PC-9 (cell line): Measurements from ENCODE around the gene DUSP21. TPM values are rescaled to one million over a fixed set of nuclear protein-coding genes. Genes with fewer than 3 reads are reported as not detected.
A peak's percentile ranks its signal among the peaks of the same experiment; 100 is the strongest.
"Not testable (repeated sequence)": the region's sequence is repeated elsewhere in the genome, so short reads cannot be mapped to it uniquely, and the experiment has no call there.

Experiments
- BruUV-seq: library from RNA; stranded (reverse); fragments of 400-500 nt; replicated peaks from 2 replicates; lab custom pipeline; 2021; lab: Mats Ljungman, UMichigan
- CTCF ChIA-PET: fragments of 300-600 bp; sonication (Branson Sonifier 250); formaldehyde crosslinking; loops from one replicate; lab custom pipeline; 2022; ENCODE audit warnings: antibody characterized with exemption; lab: Charles Lee
- POLR2A ChIA-PET: fragments of 300-600 bp; sonication (Branson Sonifier 250); formaldehyde crosslinking; loops from one replicate; lab custom pipeline; 2022; ENCODE audit warnings: antibody characterized with exemption; ENCODE audit not compliant: unreplicated experiment; lab: Charles Lee
- DNase-seq, 2 experiments: peaks; one replicate each; pipeline versions ENCODE4 v3.0.0 to v3.0.0-alpha.2; 2015 to 2022; ENCODE audit warnings: mixed read lengths in 1 of 2
- H2AFZ ChIP-seq: fragments of 200-600 bp; sonication (generic); 2 replicates; pipeline ENCODE4 v1.8.1; 2017; ENCODE audit warnings: antibody characterized with exemption
- H3F3A ChIP-seq: fragments of 200-600 bp; sonication (generic); 2 replicates; pipeline ENCODE4 v1.8.1; 2017; ENCODE audit warnings: antibody characterized with exemption, mild to moderate bottlenecking, low read depth; ENCODE audit not compliant: insufficient read depth
- H3K27ac ChIP-seq: fragments of 200-600 bp; sonication (generic); 2 replicates; pipeline ENCODE4 v1.6.1; 2016; ENCODE audit warnings: mixed run types
- H3K27me3 ChIP-seq: fragments of 200-600 bp; sonication (generic); 2 replicates; pipeline ENCODE4 v1.6.1; 2016; ENCODE audit warnings: low read depth, mixed run types; ENCODE audit not compliant: insufficient read depth
- H3K36me3 ChIP-seq: fragments of 200-600 bp; sonication (generic); 2 replicates; pipeline ENCODE4 v1.6.1; 2016; ENCODE audit warnings: low read depth, mixed run types
- H3K4me1 ChIP-seq: fragments of 200-600 bp; sonication (generic); replicated peaks from 2 replicates; pipeline ENCODE4 v1.6.1; 2016; ENCODE audit warnings: mixed run types; ENCODE audit not compliant: insufficient read depth
- H3K4me2 ChIP-seq: fragments of 200-600 bp; sonication (generic); 2 replicates; pipeline ENCODE4 v1.6.1; 2017; ENCODE audit warnings: mixed run types
- H3K4me3 ChIP-seq: fragments of 200-600 bp; sonication (generic); 2 replicates; pipeline ENCODE4 v1.6.1; 2016; ENCODE audit warnings: mixed run types
- H3K79me2 ChIP-seq: fragments of 200-600 bp; sonication (generic); 2 replicates; pipeline ENCODE4 v1.6.1; 2017; ENCODE audit warnings: low read depth, mixed run types
- H3K9me2 ChIP-seq: fragments of 200-600 bp; sonication (generic); 2 replicates; pipeline ENCODE4 v1.8.1; 2017; ENCODE audit warnings: mild to moderate bottlenecking; ENCODE audit not compliant: insufficient read depth
- H3K9me3 ChIP-seq: fragments of 200-600 bp; sonication (generic); 2 replicates; pipeline ENCODE4 v1.8.1; 2016; ENCODE audit warnings: low read depth; ENCODE audit not compliant: insufficient read depth
- H4K20me1 ChIP-seq: fragments of 200-600 bp; sonication (generic); 2 replicates; pipeline ENCODE4 v1.8.1; 2017; ENCODE audit not compliant: insufficient read depth
- EZH2 ChIP-seq: fragments of 200-600 bp; sonication (generic); IDR thresholded peaks from 2 replicates; pipeline ENCODE4 v1.8.0; 2017; ENCODE audit warnings: antibody characterized with exemption, low read depth
- intact Hi-C: fragments of 100-400 bp; cut with micrococcal nuclease; formaldehyde crosslinking; loops from one replicate; pipeline ENCODE4 v1.10.0; 2022; ENCODE audit not compliant: unreplicated experiment
- total RNA-seq: library from RNA; stranded (reverse); gene quantifications from 2 replicates; pipeline ENCODE4 v1.2.3, GENCODE V29; 2021
- TF ChIP-seq, protein P1 (sequence below): fragments of 200-600 bp; sonication (generic); conservative IDR thresholded peaks from 2 replicates; pipeline ENCODE4 v1.6.1; 2017; ENCODE audit warnings: mixed run types, antibody characterized with exemption, mild to moderate bottlenecking, moderate library complexity

Gene DUSP21
- total RNA-seq, 1 experiment from 2014 or later = not detected

DNA sequence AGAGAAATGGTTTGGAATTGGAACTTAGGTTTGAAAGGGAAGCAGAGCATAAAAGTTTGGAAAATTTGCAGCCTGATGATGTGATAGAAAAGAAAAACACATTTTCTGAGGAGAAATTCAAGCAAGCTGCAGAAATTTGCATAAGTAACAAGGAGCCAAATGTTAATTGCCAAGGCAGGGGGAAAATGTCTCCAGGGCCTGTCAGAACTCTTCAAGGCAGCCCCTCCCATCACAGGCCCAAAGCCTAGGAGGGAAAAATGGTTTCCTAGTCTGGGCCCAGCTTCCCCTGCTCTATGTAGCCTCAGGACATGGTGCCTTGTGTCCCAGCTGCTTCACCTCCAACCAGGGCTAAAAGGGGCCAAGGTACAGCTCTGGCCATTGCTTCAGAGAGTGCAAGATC lies 21.2 kb upstream of the DUSP21 start:
- H3K27ac ChIP-seq = no peak overlapping the region
- H3K4me1 ChIP-seq = no peaks in the 10 kb centered on the region
- no peaks in the 10 kb centered on the region for H3K27me3 ChIP-seq
- intact Hi-C loops = no loop called here
- H4K20me1 ChIP-seq = no peaks in the 10 kb centered on the region
- H3K4me3 ChIP-seq = no peak overlapping the region
- no peak overlapping the region for H3K4me2 ChIP-seq
- BruUV-seq = no TSS peak
- H2AFZ ChIP-seq = no peak overlapping the region
- no peak for DNase-seq
- no peaks in the 10 kb centered on the region for H3F3A ChIP-seq
- POLR2A ChIA-PET = no interaction called here
- CTCF ChIA-PET = no interaction called here
- TF ChIP-seq, protein P1, sequence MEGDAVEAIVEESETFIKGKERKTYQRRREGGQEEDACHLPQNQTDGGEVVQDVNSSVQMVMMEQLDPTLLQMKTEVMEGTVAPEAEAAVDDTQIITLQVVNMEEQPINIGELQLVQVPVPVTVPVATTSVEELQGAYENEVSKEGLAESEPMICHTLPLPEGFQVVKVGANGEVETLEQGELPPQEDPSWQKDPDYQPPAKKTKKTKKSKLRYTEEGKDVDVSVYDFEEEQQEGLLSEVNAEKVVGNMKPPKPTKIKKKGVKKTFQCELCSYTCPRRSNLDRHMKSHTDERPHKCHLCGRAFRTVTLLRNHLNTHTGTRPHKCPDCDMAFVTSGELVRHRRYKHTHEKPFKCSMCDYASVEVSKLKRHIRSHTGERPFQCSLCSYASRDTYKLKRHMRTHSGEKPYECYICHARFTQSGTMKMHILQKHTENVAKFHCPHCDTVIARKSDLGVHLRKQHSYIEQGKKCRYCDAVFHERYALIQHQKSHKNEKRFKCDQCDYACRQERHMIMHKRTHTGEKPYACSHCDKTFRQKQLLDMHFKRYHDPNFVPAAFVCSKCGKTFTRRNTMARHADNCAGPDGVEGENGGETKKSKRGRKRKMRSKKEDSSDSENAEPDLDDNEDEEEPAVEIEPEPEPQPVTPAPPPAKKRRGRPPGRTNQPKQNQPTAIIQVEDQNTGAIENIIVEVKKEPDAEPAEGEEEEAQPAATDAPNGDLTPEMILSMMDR = no peak
- TF ChIP-seq EZH2 = no peak
- H3K79me2 ChIP-seq = no peaks in the 10 kb centered on the region
- H3K36me3 ChIP-seq = no peaks in the 10 kb centered on the region
- H3K9me2 ChIP-seq = no peaks in the 10 kb centered on the region
- H3K9me3 ChIP-seq = no peaks in the 10 kb centered on the region

DNA sequence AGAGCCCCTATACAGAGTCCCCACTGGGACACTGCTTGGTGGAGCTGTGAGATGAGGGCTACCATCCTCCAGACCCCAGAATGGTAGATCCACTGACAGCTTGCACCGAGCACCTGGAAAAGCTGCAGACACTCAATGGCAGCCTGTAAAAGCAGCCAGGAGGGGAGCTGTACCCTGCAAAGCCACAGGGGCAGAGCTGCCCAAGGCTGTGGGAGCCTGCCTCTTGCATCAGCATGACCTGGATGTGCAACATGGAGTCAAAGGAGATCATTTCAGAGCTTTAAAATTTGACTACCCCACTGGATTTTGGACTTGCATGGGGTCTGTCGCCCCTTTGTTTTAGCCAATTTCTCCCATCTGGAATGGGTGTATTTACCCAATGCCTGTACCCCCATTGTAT lies 20.6 kb upstream of the DUSP21 start:
- DNase-seq, CTCF ChIA-PET, H3K27me3 ChIP-seq, H3K4me2 ChIP-seq, H3K9me3 ChIP-seq, H3K79me2 ChIP-seq, intact Hi-C loops, BruUV-seq, H3F3A ChIP-seq, H3K27ac ChIP-seq, H3K4me1 ChIP-seq, H3K4me3 ChIP-seq, H3K9me2 ChIP-seq, H2AFZ ChIP-seq, H4K20me1 ChIP-seq, POLR2A ChIA-PET, H3K36me3 ChIP-seq: not testable (repeated sequence)

GRCh38 chrX:44828008-44828605 lies 15.7 kb upstream of the DUSP21 start:
- BruUV-seq = no TSS peak
- no peaks in the 10 kb centered on the region for H3K9me3 ChIP-seq
- H3K4me2 ChIP-seq = no peak overlapping the region
- ChIA-PET POLR2A (interaction anchor here (0.6 kb wide), 1 partner anchor 14 kb away, joined by 9 read pairs; no protein-coding TSS in a partner anchor), CTCF (no interaction called here)
- no peaks in the 10 kb centered on the region for H3K4me1 ChIP-seq
- H3K27me3 ChIP-seq = no peaks in the 10 kb centered on the region
- H3K9me2 ChIP-seq = no peaks in the 10 kb centered on the region
- intact Hi-C loops = no loop called here
- no peaks in the 10 kb centered on the region for H3F3A ChIP-seq
- no peaks in the 10 kb centered on the region for H3K36me3 ChIP-seq
- no peak overlapping the region for H3K27ac ChIP-seq
- TF ChIP-seq, protein P1 = no peak
- no peak for TF ChIP-seq EZH2
- H3K4me3 ChIP-seq = no peak overlapping the region
- no peaks in the 10 kb centered on the region for H4K20me1 ChIP-seq
- H2AFZ ChIP-seq = no peak overlapping the region
- DNase-seq = peak in 1 of 2 experiments; percentile 39
- H3K79me2 ChIP-seq = no peaks in the 10 kb centered on the region

DNA sequence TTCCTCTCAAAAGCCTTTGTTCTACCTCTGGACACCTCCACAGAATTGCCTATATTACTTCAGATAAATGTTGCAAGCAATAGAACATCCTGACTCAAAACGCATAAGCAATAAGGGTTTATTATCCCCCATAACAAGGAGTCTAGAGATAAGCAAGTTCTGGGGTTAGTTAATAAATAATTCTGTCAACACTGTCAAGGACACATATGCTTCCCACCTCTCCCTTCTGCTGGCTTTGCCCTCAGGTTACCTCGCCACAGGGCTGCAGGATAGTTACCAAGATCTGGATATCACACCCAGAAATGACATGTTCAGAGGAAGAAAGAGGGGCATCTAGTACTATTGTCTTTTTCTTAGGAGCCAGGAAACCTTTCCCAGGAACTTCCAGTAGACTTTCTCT lies 14.0 kb upstream of the DUSP21 start:
- intact Hi-C loops = no loop called here
- no peaks in the 10 kb centered on the region for H3K9me3 ChIP-seq
- H3K4me2 ChIP-seq = no peak overlapping the region

More for the DNA sequence above, 14.0 kb upstream of the DUSP21 start:
- H3K9me2 ChIP-seq = no peaks in the 10 kb centered on the region
- no peaks in the 10 kb centered on the region for H3K27me3 ChIP-seq
- H3F3A ChIP-seq = no peaks in the 10 kb centered on the region
- TF ChIP-seq, protein P1 = no peak
- TF ChIP-seq EZH2 = no peak
- no peaks in the 10 kb centered on the region for H3K79me2 ChIP-seq
- no peaks in the 10 kb centered on the region for H4K20me1 ChIP-seq
- ChIA-PET POLR2A (no interaction called here), CTCF (no interaction called here)
- no peak overlapping the region for H2AFZ ChIP-seq
- DNase-seq = no peak
- no peak overlapping the region for H3K27ac ChIP-seq
- H3K4me3 ChIP-seq = no peak overlapping the region
- BruUV-seq = no TSS peak
- no peaks in the 10 kb centered on the region for H3K4me1 ChIP-seq
- H3K36me3 ChIP-seq = no peaks in the 10 kb centered on the region
